HepG2 (cell line): ENCODE data around the gene ASB4. TPM values are rescaled to one million over a fixed set of nuclear protein-coding genes. Genes with fewer than 3 reads are reported as not detected.

ENCODE experiments used
- ATAC-seq: fragments of 200-7000 bp; cut with Tn5 transposase; 3 replicates; pipeline ENCODE4 v1.9.1; 2020; ENCODE audit warnings: mild to moderate bottlenecking, moderate library complexity
- BruUV-seq: library from RNA; stranded (reverse); fragments of 400-500 nt; replicated peaks from 2 replicates; lab custom pipeline; 2021; lab: Mats Ljungman, UMichigan
- CTCF ChIA-PET: fragments of 300-600 bp; formaldehyde crosslinking; extraction: SDS; loops from one replicate; lab custom pipeline; 2021; ENCODE audit warnings: low total read pairs, inconsistent platforms, low intra/inter-chr PET ratio; lab: Yijun Ruan, JAX
- POLR2A ChIA-PET: fragments of 350-600 bp; sonication (Branson Sonifier 250); formaldehyde crosslinking; loops from one replicate; lab custom pipeline; 2020; ENCODE audit warnings: antibody characterized with exemption, inconsistent platforms; lab: Yijun Ruan, JAX
- DNase-seq: peaks from one replicate; pipeline ENCODE4 v3.0.0-alpha.2; 2015; ENCODE audit warnings: low spot score
- FAIRE-seq: peaks from 3 replicates; lab custom pipeline; 2011; peaks lifted over from hg19 to GRCh38; lab: Jason Lieb, UNC
- H2AFZ ChIP-seq: one replicate; pipeline ENCODE4 v1.6.1; 2011; ENCODE audit warnings: low read length, inconsistent platforms
- H3K27ac ChIP-seq: fragments of 300-600 bp; 3 replicates; pipeline ENCODE4 v1.8.0; 2011; ENCODE audit warnings: mixed run types, mild to moderate bottlenecking, mixed read lengths, low read length, inconsistent platforms; ENCODE audit not compliant: insufficient read depth; ENCODE audit errors: extremely low read length
- H3K27me3 ChIP-seq, 2 experiments: fragments of 200-600 bp in 1 of 2; 2 replicates in 1 of 2; 3 replicates in 1 of 2; pipeline versions ENCODE4 v1.6.0 to v1.8.0; 2011; ENCODE audit warnings: low read length in 2 of 2, mild to moderate bottlenecking in 2 of 2, moderate library complexity in 2 of 2, inconsistent platforms in 1 of 2; ENCODE audit not compliant: insufficient read depth in 2 of 2, control insufficient read depth in 1 of 2
- H3K36me3 ChIP-seq, 2 experiments: fragments of 200-600 bp in 1 of 2; replicated peaks in 1 of 2; 2 replicates in 1 of 2; 3 replicates in 1 of 2; pipeline versions ENCODE4 v1.5.1 to v1.8.0; 2011; ENCODE audit warnings: low read length in 2 of 2, inconsistent platforms in 1 of 2; ENCODE audit not compliant: insufficient read depth in 2 of 2, control insufficient read depth in 1 of 2
- H3K4me1 ChIP-seq: 2 replicates; pipeline ENCODE4 v1.5.1; 2012; ENCODE audit warnings: low read length, inconsistent platforms; ENCODE audit not compliant: insufficient read depth
- H3K4me2 ChIP-seq: 2 replicates; pipeline ENCODE4 v1.6.0; 2011; ENCODE audit warnings: low read depth, low read length, inconsistent platforms
- H3K4me3 ChIP-seq, 3 experiments: fragments of 200-600 bp in 1 of 3; sonication (generic), shearing (Covaris generic) in 1 of 3; replicated peaks in 1 of 3; 2 replicates each; pipeline ENCODE4 v1.5.1; 2011 to 2016; ENCODE audit warnings: low read length in 3 of 3, inconsistent platforms in 2 of 3, low read depth in 2 of 3, mild to moderate bottlenecking in 2 of 3, control low read depth in 1 of 3, mixed read lengths in 1 of 3; ENCODE audit not compliant: insufficient read depth in 1 of 3
- H3K79me2 ChIP-seq: one replicate; pipeline ENCODE4 v1.6.1; 2011; ENCODE audit warnings: low read length, inconsistent platforms; ENCODE audit not compliant: insufficient read depth
- H3K9ac ChIP-seq: 2 replicates; pipeline ENCODE4 v1.6.0; 2011; ENCODE audit warnings: mild to moderate bottlenecking, low read depth, low read length, inconsistent platforms; ENCODE audit not compliant: insufficient read depth
- H3K9me3 ChIP-seq: 2 replicates; pipeline ENCODE4 v1.5.1; 2012; ENCODE audit warnings: mild to moderate bottlenecking, low read length
- H4K20me1 ChIP-seq: 2 replicates; pipeline ENCODE4 v1.6.0; 2011; ENCODE audit warnings: inconsistent platforms, mild to moderate bottlenecking, low read length, moderate library complexity; ENCODE audit not compliant: insufficient read depth
- ATF5 ChIP-seq: sonication (generic); formaldehyde crosslinking; IDR thresholded peaks from 2 replicates; pipeline ENCODE4 v1.4.0; 2020; ENCODE audit warnings: mild to moderate bottlenecking, low read depth, missing genetic modification reagents
- CEBPB ChIP-seq: IDR thresholded peaks from 2 replicates; pipeline ENCODE4 v1.6.1; 2011; ENCODE audit warnings: low read depth, low read length, improper control_type of control experiment, borderline replicate concordance
- CEBPG ChIP-seq: IDR thresholded peaks from 2 replicates; pipeline ENCODE4 v1.6.1; 2016
- DRAP1 ChIP-seq: IDR thresholded peaks from 2 replicates; pipeline ENCODE4 v1.6.1; 2016; ENCODE audit warnings: missing genetic modification reagents, missing compliant biosample characterization
- FOXC1 ChIP-seq: sonication (generic); formaldehyde crosslinking; IDR thresholded peaks from 2 replicates; pipeline ENCODE4 v1.8.0; 2022; ENCODE audit warnings: mild to moderate bottlenecking, missing genetic modification reagents, borderline replicate concordance
- HNF4A ChIP-seq: sonication (generic); formaldehyde crosslinking; IDR thresholded peaks from 2 replicates; pipeline ENCODE4 v1.4.0; 2020; ENCODE audit warnings: missing genetic modification reagents
- PTBP1 ChIP-seq: fragments of 200-400 bp; formaldehyde crosslinking; IDR thresholded peaks from 2 replicates; pipeline ENCODE4 v1.6.1; 2018; ENCODE audit warnings: low read length, low read depth; ENCODE audit not compliant: poor library complexity, severe bottlenecking
- RARA ChIP-seq: IDR thresholded peaks from 2 replicates; pipeline ENCODE4 v1.6.1; 2016; ENCODE audit warnings: missing genetic modification reagents, missing compliant biosample characterization
- SALL1 ChIP-seq: sonication (generic); formaldehyde crosslinking; IDR thresholded peaks from 2 replicates; pipeline ENCODE4 v1.8.0; 2022; ENCODE audit warnings: mild to moderate bottlenecking, missing genetic modification reagents
- SRSF4 ChIP-seq: fragments of 200-400 bp; formaldehyde crosslinking; IDR thresholded peaks from one replicate; pipeline ENCODE4 v1.6.1; 2018; ENCODE audit warnings: mild to moderate bottlenecking, low read depth, low read length, moderate library complexity; ENCODE audit not compliant: poor library complexity, severe bottlenecking
- ZBTB34 ChIP-seq: sonication (generic); formaldehyde crosslinking; IDR thresholded peaks from 2 replicates; pipeline ENCODE4 v1.8.0; 2022; ENCODE audit warnings: mild to moderate bottlenecking, missing genetic modification reagents
- ZNF496 ChIP-seq: sonication (generic); formaldehyde crosslinking; IDR thresholded peaks from 2 replicates; pipeline ENCODE4 v1.8.1; 2023; ENCODE audit warnings: mild to moderate bottlenecking, moderate library complexity, missing genetic modification reagents; ENCODE audit not compliant: insufficient replicate concordance
- ZNF770 ChIP-seq: sonication (generic); formaldehyde crosslinking; IDR thresholded peaks from 2 replicates; pipeline ENCODE4 v1.5.0; 2020; ENCODE audit warnings: mild to moderate bottlenecking, missing genetic modification reagents
- WGBS: methylation state at CpG from one replicate; pipeline ENCODE4 v1.1.6; 2017; ENCODE audit warnings: low lambda C conversion rate; 5-methylcytosine and 5-hydroxymethylcytosine counted together
- in situ Hi-C: cut with HindIII; loops from 2 replicates; pipeline ENCODE4 v1.10.0; 2017; ENCODE audit warnings: low pct_unique_long_range_greater_than_20kb; ENCODE audit not compliant: extremely low pct_ligation_motif_present
- intact Hi-C: fragments of 100-400 bp; cut with micrococcal nuclease; formaldehyde crosslinking; loops from one replicate; pipeline ENCODE4 v1.10.0; 2022; ENCODE audit not compliant: unreplicated experiment
- polyA plus RNA-seq, 8 experiments: library from polyadenylated mRNA; depleted of rRNA in 3 of 8; stranded (reverse) in 7 of 8; unstranded in 1 of 8; fragments of >200 nt; fragmentation: Illumina TruSeq in 4 of 8; extraction: Trizol in 4 of 8; gene quantifications; 2 replicates each; pipeline versions ENCODE4 v1.2.1 to v1.2.3, GENCODE V29; 2011 to 2016; ENCODE audit warnings: low read depth in 4 of 8, missing spikeins in 1 of 8, mixed read lengths in 1 of 8; ENCODE audit not compliant: insufficient read depth in 1 of 8
- total RNA-seq, 5 experiments: library from RNA; depleted of rRNA; stranded (reverse); fragments of >200 nt; fragmentation: Illumina TruSeq; extraction: Trizol; gene quantifications; 2 replicates each; pipeline ENCODE4 v1.2.3, GENCODE V29; 2016; ENCODE audit warnings: low read depth in 1 of 5
- TF ChIP-seq, protein P1 (sequence below): sonication (generic); formaldehyde crosslinking; IDR thresholded peaks from 2 replicates; pipeline ENCODE4 v1.4.0; 2020; ENCODE audit warnings: mild to moderate bottlenecking, missing genetic modification reagents
- TF ChIP-seq, protein P2 (sequence below), 2 experiments: fragments of 450-650 bp in 1 of 2; sonication (generic) in 1 of 2; formaldehyde crosslinking; IDR thresholded peaks; 2 replicates each; pipeline versions ENCODE4 v1.5.0 to v1.8.0; 2020 to 2022; ENCODE audit warnings: mild to moderate bottlenecking in 1 of 2, missing genetic modification reagents in 1 of 2

ASB4 gene
- total and polyA plus RNA-seq, 2 of the 13 experiments (the other 11 are each of a cell fraction or from before 2014, with no cell fraction given): 1.1 to 4.0 TPM

DNA sequence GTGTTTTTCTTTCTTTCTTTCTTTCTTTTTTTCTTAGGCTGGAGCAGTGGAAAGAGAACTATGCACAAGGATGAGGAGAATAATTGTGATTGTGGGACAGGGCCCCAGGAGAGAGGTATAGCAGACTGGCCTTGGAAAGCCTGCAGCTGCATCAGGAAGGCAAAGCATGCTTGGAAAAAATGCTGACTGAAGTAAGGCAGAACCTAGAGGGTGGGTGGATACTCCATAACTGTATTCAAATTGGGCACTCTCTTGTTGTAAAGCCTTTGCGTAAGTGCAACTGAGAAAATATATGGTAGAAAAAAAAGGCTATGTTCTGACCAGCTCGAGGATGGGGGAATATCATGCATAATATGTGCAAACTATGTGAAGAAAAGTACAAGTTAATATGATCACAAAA is 71.0 kb downstream of the ASB4 start (continued):
- TF ChIP-seq ZBTB34: no peak
- no peak for TF ChIP-seq ZNF770 (CRISPR knock-in tag)

GRCh38 chr7:95558864-95559263 is 73.1 kb downstream of the ASB4 start:
- Histone ChIP-seq H3K4me3 (no peak overlapping the region), H3K36me3 (no peaks in the 10 kb centered on the region), H3K4me2 (no peak overlapping the region), H2AFZ (no peak overlapping the region), H3K27me3 (peaks cover 0 to 4% of the 10 kb centered on the region in 2 experiments; a peak in 2 of 5 replicates), H4K20me1 (no peaks in the 10 kb centered on the region), H3K27ac (no peak overlapping the region), H3K9ac (no peak overlapping the region), H3K9me3 (no peaks in the 10 kb centered on the region), H3K4me1 (no peaks in the 10 kb centered on the region), H3K79me2 (no peaks in the 10 kb centered on the region)
- intact Hi-C loops: no loop called here
- WGBS: 4% methylated on average over 3 of the region's 3 CpGs
- ATAC-seq (no peak; the same call in 2 of the 3 replicates), DNase-seq (no peak), FAIRE-seq (no peak)
- POLR2A ChIA-PET: no interaction called here
- in situ Hi-C loops: no loop called here
- BruUV-seq: no TSS peak
- CTCF ChIA-PET: no interaction called here
- TF ChIP-seq ZNF496 (CRISPR knock-in tag) (no peak), CEBPB (peak; percentile 60; the same call in 1 of the 2 replicates), SRSF4 (no peak), CEBPG (CRISPR knock-in tag) (peak; percentile 40), SALL1 (CRISPR knock-in tag) (no peak), ATF5 (CRISPR knock-in tag) (no peak), PTBP1 (no peak), FOXC1 (CRISPR knock-in tag) (no peak), DRAP1 (CRISPR knock-in tag) (no peak), RARA (CRISPR knock-in tag) (peak; percentile 36; the same call in 1 of the 2 replicates), HNF4A (CRISPR knock-in tag) (peak; percentile 15; the same call in 1 of the 2 replicates)
- TF ChIP-seq, protein P1, sequence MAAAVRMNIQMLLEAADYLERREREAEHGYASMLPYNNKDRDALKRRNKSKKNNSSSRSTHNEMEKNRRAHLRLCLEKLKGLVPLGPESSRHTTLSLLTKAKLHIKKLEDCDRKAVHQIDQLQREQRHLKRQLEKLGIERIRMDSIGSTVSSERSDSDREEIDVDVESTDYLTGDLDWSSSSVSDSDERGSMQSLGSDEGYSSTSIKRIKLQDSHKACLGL (CRISPR knock-in tag): no peak
- TF ChIP-seq, protein P2, sequence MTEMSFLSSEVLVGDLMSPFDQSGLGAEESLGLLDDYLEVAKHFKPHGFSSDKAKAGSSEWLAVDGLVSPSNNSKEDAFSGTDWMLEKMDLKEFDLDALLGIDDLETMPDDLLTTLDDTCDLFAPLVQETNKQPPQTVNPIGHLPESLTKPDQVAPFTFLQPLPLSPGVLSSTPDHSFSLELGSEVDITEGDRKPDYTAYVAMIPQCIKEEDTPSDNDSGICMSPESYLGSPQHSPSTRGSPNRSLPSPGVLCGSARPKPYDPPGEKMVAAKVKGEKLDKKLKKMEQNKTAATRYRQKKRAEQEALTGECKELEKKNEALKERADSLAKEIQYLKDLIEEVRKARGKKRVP (CRISPR knock-in tag; IDR thresholded peaks at IDR 0.05): peak in 1 of 2 experiments; percentile 75; a peak in 2 of 4 replicates
